GM10847 (cell line): ENCODE data around the gene PAQR5.

Source experiments
- POLR2A ChIP-seq: IDR thresholded peaks from 2 replicates; pipeline ENCODE4 v1.6.1; 2011; ENCODE audit not compliant: insufficient read length; ENCODE audit errors: extremely low read depth

PAQR5 gene

GRCh38 chr15:69446953-69447352 is 148.2 kb downstream of the PAQR5 start:
- TF ChIP-seq POLR2A = no peak

GRCh38 chr15:69450968-69451695 is 152.4 kb downstream of the PAQR5 start:
- no peak for TF ChIP-seq POLR2A

- TF ChIP-seq POLR2A = no peak
Measured at GRCh38 chr15:69451951-69452691, 153.4 kb downstream of the PAQR5 start.

GRCh38 chr15:69452692-69453521 is 154.2 kb downstream of the PAQR5 start, which contains the start of gene RPLP1:
RPLP1 (plus strand) TSS chr15:69452818; CDS start chr15:69452949, 131 bp downstream.
- peak; percentile 99 for TF ChIP-seq POLR2A

GRCh38 chr15:69454953-69455352 is 156.2 kb downstream of the PAQR5 start:
- no peak for TF ChIP-seq POLR2A

- no peak for TF ChIP-seq POLR2A
Measured at GRCh38 chr15:69456208-69457166, 157.8 kb downstream of the PAQR5 start.
